Aorta (tissue), 5 donors: ENCODE results near the gene URM1. TPM values are rescaled to one million over a fixed set of nuclear protein-coding genes. Genes with fewer than 3 reads are reported as not detected.

ENCODE experiments used
- ATAC-seq: fragments of 200-7000 bp; cut with Tn5 transposase; one replicate; pipeline ENCODE4 v1.9.1; 2022; ENCODE audit warnings: moderate library complexity; ENCODE audit not compliant: low FRiP score
- DNase-seq, 2 donors: peaks; one replicate each; pipeline ENCODE4 v3.0.0-alpha.2; 2020
- H3K27ac ChIP-seq, 2 donors: one replicate each; pipeline ENCODE4 v1.5.1; 2013; ENCODE audit warnings: low read length in 2 of 2, mild to moderate bottlenecking in 2 of 2, moderate library complexity in 2 of 2, control low read depth in 1 of 2, inconsistent platforms in 1 of 2, low read depth in 1 of 2
- H3K27me3 ChIP-seq, 2 donors: one replicate each; pipeline ENCODE4 v1.6.1; 2013; ENCODE audit warnings: control low read depth in 1 of 2, low read length in 1 of 2, mild to moderate bottlenecking in 1 of 2, moderate library complexity in 1 of 2; ENCODE audit not compliant: insufficient read depth in 2 of 2, control insufficient read depth in 1 of 2
- H3K36me3 ChIP-seq, 2 donors: one replicate each; pipeline ENCODE4 v1.6.1; 2013; ENCODE audit warnings: control low read depth in 1 of 2, low read length in 1 of 2, mild to moderate bottlenecking in 1 of 2; ENCODE audit not compliant: insufficient read depth in 2 of 2, control insufficient read depth in 1 of 2
- H3K4me1 ChIP-seq, 2 donors: one replicate each; pipeline ENCODE4 v1.6.1; 2013; ENCODE audit warnings: low read length in 2 of 2, control low read depth in 1 of 2, mild to moderate bottlenecking in 1 of 2, moderate library complexity in 1 of 2; ENCODE audit not compliant: insufficient read depth in 2 of 2, control insufficient read depth in 1 of 2
- H3K4me3 ChIP-seq, 2 donors: one replicate each; pipeline ENCODE4 v1.5.1; 2013; ENCODE audit warnings: low read length in 2 of 2, control low read depth in 1 of 2, mild to moderate bottlenecking in 1 of 2
- H3K9me3 ChIP-seq: one replicate; pipeline ENCODE4 v1.6.1; 2013; ENCODE audit warnings: mild to moderate bottlenecking, low read length; ENCODE audit not compliant: control insufficient read depth
- WGBS, 2 donors: extraction: QIAGEN DNeasy Blood & Tissue Kit; methylation state at CpG; one replicate each; pipeline ENCODE4 v1.1.7; 2013; 5-methylcytosine and 5-hydroxymethylcytosine counted together
- intact Hi-C, 2 donors: fragments of 100-400 bp; cut with DNase I; formaldehyde crosslinking; loops; one replicate each; pipeline versions ENCODE4 v1.14.2 to v1.15.0; 2022
- polyA plus RNA-seq, 2 donors: library from polyadenylated mRNA; stranded (reverse); fragments of 200-250 nt; gene quantifications; one replicate each; pipeline ENCODE4 v1.2.3, GENCODE V29; 2013
- total RNA-seq, 2 donors: library from RNA; stranded (reverse); fragmentation: NEBNext Ultra II Directional; extraction: Animal tissue kit (Norgen Biotek cat#: 25700); gene quantifications; one replicate each; pipeline ENCODE4 v1.2.1, GENCODE V29; 2021
- donor health status: healthy with polysubstance abuse.
- donor health status: Bipolar disorder and iron deficiency.
- donor health status: DM: no; HTN: no; CAD: no.
- donor health status: DM: no; HTN: no; CAD: no.
- donor health status: DM: yes; HTN: yes; CAD: no.

Gene URM1
- total and polyA plus RNA-seq, 4 donors, result 24.7 to 45.5 (median 35.9) TPM

DNA sequence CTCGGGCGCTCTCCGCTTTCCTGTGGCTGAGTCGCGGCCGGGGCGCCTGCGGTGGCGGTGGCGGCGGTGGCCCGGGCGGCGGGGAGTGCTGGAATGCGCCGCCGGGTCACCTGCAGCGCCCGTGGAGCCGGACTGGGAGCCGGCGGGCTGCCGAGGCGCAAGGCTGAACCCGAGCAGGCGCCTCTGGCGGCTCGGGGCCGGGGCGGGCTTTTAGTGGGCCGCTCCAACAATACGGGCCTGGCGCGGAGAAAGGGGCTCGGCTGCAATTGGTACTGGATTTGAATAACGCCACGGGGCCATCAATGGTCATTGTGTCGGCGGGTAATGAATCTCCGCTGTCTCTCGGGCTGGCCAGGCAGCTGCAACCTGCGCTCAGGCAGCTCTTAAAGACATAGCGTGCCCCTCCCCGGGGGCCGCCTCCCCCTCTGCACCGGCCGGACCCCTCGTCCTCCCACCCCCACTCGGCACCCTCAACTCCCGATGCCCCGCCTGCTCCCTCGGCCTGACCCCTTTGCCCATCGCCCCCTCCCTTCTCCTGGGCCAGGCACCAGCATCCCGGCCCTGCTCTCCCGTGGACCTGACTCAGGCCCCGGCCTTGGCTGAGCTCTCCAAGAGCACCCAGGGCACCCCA lies 22.1 kb downstream of the URM1 start:
- WGBS, 2 donors, result 76 to 82% methylated on average over 51 to 56 of the region's 56 CpGs
- peaks cover 0 to 4% of the 10 kb centered on the region in 2 donors for H3K36me3 ChIP-seq
- no peak overlapping the region for H3K27ac ChIP-seq
- no peaks in the 10 kb centered on the region for H3K4me1 ChIP-seq
- no peaks in the 10 kb centered on the region for H3K9me3 ChIP-seq
- no peak overlapping the region for H3K4me3 ChIP-seq
- intact Hi-C loops, result no loop called here
- no peaks in the 10 kb centered on the region for H3K27me3 ChIP-seq
- ATAC-seq (no peak), DNase-seq (no peak)

DNA sequence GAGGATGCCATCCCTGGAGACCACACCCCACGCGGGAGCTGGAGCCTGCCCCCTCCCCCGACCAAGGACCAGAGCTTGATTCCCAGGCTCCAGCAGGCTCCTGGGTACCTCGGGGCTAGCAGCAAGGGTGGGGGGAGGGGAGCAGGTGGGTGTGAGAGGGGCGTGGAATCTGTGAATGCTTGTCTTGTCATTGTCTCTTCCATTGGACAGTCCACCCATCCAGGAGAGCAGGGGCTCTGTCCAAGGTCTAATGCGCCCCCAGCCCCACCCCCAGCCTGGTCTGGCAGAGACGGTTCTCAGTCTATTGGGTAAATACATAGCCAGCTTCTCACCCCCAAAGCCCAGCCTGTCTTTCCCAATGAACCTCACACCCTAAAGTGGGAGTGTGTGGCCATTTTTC lies 22.8 kb downstream of the URM1 start:
- DNase-seq (no peak), ATAC-seq (no peak)
- Histone ChIP-seq H3K27me3 (no peaks in the 10 kb centered on the region), H3K4me1 (no peaks in the 10 kb centered on the region), H3K4me3 (no peak overlapping the region), H3K36me3 (peaks cover 0 to 2% of the 10 kb centered on the region in 2 donors), H3K27ac (no peak overlapping the region), H3K9me3 (no peaks in the 10 kb centered on the region)
- intact Hi-C loops, result no loop called here
- WGBS, 2 donors, result 55 to 59% methylated on average over 7 of the region's 7 CpGs

- WGBS, 2 donors, result 62 to 65% methylated on average over 9 of the region's 9 CpGs
- Histone ChIP-seq H3K36me3 (peaks cover 0 to 2% of the 10 kb centered on the region in 2 donors), H3K4me3 (no peak overlapping the region), H3K27me3 (no peaks in the 10 kb centered on the region), H3K4me1 (no peaks in the 10 kb centered on the region), H3K27ac (no peak overlapping the region), H3K9me3 (no peaks in the 10 kb centered on the region)
- intact Hi-C loops, result no loop called here
- no peak for ATAC-seq
- DNase-seq, result no peak
Observed at GRCh38 chr9:128394379-128395168, 23.4 kb downstream of the URM1 start.

DNA sequence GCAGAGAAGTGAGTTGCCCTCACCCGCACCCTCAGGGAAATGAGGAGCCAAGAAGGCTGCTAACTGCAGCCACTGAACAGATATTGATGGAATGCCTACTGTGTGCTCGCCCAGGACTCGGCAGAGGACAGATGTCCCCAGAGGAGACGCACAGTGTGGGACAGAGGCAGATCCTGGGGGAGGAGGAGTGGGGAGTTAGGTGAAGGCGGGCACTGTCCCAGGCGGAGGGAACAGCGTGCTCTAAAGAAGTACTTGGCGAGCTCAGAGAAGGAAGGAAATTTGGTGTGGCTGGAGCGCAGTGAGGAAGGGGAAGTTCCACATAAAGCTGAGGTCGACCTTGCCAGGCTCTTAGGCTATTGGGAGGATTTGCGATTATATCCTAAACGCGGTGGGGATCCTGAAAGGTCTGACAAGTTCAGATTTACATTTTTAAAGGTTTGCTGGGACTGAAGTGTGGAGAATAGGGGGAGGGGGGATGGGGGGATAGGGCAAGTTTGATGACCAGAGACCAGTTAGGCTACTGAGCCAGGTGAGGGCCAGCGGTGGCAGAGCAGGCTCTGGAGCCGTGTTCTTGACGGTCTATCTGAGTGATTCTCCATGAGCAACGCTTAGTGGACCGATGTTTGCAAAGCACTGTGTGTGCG lies 25.9 kb downstream of the URM1 start:
- no peak overlapping the region for H3K4me3 ChIP-seq
- ATAC-seq, result peak; percentile 65
- no peak overlapping the region for H3K27ac ChIP-seq
- no peaks in the 10 kb centered on the region for H3K27me3 ChIP-seq
- intact Hi-C loops, result no loop called here
- no peaks in the 10 kb centered on the region for H3K9me3 ChIP-seq
- H3K36me3 ChIP-seq, result peaks cover 0 to 2% of the 10 kb centered on the region in 2 donors
- no peak for DNase-seq
- 4 to 5% methylated on average over 19 of the region's 19 CpGs for WGBS, 2 donors
- H3K4me1 ChIP-seq, result no peaks in the 10 kb centered on the region

GRCh38 chr9:128397831-128398230 lies 26.7 kb downstream of the URM1 start:
- Histone ChIP-seq H3K4me3 (no peak overlapping the region), H3K36me3 (no peaks in the 10 kb centered on the region), H3K4me1 (no peaks in the 10 kb centered on the region), H3K9me3 (no peaks in the 10 kb centered on the region), H3K27me3 (no peaks in the 10 kb centered on the region), H3K27ac (no peak overlapping the region)
- ATAC-seq (no peak), DNase-seq (no peak)
- intact Hi-C loops, result no loop called here
- 62 to 64% methylated on average over 7 of the region's 7 CpGs for whole genome bisulfite sequencing, 2 donors

DNA sequence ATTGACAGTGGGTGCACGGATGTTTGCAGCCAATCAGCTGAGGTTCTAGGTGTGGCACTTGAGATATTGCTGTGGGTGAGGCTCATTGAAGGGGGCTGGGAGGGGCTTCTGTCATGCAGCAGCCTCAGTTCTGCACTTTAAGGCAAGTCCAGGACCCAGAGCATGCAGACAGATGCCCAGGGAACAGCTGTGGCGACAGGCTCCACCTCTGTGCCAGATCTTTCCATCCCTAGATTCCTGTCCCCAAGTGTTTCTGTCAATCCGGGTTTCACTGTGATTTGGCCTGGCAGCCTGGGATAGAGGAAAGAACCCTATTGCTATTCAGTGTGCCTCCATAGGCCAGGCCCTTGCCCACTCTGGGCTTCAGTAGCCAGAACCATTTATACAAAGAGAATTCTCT lies 28.7 kb downstream of the URM1 start:
- WGBS, 2 donors, result 68 to 75% methylated on average over 3 of the region's 3 CpGs
- Histone ChIP-seq H3K4me1 (no peaks in the 10 kb centered on the region), H3K27ac (no peak overlapping the region), H3K27me3 (no peaks in the 10 kb centered on the region), H3K36me3 (no peaks in the 10 kb centered on the region), H3K4me3 (no peak overlapping the region), H3K9me3 (no peaks in the 10 kb centered on the region)
- no peak for ATAC-seq
- intact Hi-C loops, result no loop called here
- DNase-seq, result no peak

DNA sequence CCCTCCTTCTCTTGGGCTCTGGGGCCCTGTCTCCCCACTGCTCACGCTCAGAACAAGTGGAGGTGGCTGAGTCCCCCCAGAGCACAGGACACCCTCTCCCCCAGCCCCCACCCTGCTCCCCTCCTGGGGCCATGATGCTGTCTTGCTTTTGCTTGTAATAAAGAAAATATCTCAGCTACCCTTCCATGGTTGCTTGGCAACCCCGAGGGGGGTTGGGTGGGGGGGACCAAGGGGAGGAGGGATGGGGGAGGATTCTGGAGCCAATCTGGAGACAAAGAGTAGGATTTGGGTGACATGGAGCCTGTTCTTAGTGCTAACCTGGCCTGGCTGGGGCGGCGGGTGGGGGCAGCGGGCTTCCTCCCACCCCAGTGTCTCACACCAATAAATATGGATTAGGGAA lies 33.4 kb downstream of the URM1 start:
- 77 to 80% methylated on average over 5 of the region's 5 CpGs for WGBS, 2 donors
- no peaks in the 10 kb centered on the region for H3K4me1 ChIP-seq
- H3K4me3 ChIP-seq, result no peak overlapping the region
- ATAC-seq (no peak), DNase-seq (no peak)
- no peaks in the 10 kb centered on the region for H3K27me3 ChIP-seq
- no peaks in the 10 kb centered on the region for H3K36me3 ChIP-seq
- no peaks in the 10 kb centered on the region for H3K9me3 ChIP-seq
- no peak overlapping the region for H3K27ac ChIP-seq
- intact Hi-C loops, result no loop called here

GRCh38 chr9:128405077-128405779 lies 34.1 kb downstream of the URM1 start:
- no peak overlapping the region for H3K4me3 ChIP-seq
- H3K9me3 ChIP-seq, result no peaks in the 10 kb centered on the region
- no peak overlapping the region for H3K27ac ChIP-seq
- peak; percentile 49 for ATAC-seq
- H3K36me3 ChIP-seq, result no peaks in the 10 kb centered on the region
- no peak for DNase-seq
- H3K4me1 ChIP-seq, result no peaks in the 10 kb centered on the region
- no peaks in the 10 kb centered on the region for H3K27me3 ChIP-seq
- WGBS, 2 donors, result 59% methylated on average over 20 of the region's 20 CpGs
- intact Hi-C loops, result no loop called here
